ENCODE results near the gene CORO7.
A peak's percentile ranks its signal among the peaks of the same experiment; 100 is the strongest.

Gene CORO7

DNA sequence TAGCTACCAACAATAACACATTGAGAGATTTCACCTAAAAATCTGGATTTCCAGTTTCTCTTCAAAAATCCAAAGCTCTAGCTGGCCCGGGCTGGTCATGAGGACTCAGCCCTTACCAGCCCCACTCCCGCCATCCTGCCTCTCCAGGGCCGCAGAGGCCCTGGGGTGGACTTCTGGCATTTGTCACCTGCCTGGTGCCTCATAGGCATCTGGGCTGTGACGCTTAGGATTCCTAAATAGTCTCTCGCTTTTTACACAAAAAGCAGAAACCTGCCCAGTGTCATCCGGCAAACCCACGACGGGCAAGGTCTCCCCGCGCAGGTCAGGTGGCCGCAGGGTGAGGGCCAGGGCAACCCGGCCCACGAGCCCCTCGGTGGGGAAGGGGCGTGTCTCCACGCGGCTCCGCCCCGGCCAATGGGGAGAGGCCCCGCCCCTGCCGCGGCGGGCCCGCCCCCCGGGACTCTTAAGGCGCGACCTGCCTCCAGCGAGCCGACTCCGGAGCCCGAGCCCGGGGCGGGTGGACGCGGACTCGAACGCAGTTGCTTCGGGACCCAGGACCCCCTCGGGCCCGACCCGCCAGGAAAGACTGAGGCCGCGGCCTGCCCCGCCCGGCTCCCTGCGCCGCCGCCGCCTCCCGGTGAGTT lies 44.9 kb downstream of the CORO7 start, which contains the start of gene VASN:
Gene VASN, plus strand, starts transcription at position 492 of the 644 bp plus-strand sequence. CDS start 9,030 bp downstream, outside the sequence.
- peak; percentile 65 for DNase-seq (ENCODE audit: low read depth)

DNA sequence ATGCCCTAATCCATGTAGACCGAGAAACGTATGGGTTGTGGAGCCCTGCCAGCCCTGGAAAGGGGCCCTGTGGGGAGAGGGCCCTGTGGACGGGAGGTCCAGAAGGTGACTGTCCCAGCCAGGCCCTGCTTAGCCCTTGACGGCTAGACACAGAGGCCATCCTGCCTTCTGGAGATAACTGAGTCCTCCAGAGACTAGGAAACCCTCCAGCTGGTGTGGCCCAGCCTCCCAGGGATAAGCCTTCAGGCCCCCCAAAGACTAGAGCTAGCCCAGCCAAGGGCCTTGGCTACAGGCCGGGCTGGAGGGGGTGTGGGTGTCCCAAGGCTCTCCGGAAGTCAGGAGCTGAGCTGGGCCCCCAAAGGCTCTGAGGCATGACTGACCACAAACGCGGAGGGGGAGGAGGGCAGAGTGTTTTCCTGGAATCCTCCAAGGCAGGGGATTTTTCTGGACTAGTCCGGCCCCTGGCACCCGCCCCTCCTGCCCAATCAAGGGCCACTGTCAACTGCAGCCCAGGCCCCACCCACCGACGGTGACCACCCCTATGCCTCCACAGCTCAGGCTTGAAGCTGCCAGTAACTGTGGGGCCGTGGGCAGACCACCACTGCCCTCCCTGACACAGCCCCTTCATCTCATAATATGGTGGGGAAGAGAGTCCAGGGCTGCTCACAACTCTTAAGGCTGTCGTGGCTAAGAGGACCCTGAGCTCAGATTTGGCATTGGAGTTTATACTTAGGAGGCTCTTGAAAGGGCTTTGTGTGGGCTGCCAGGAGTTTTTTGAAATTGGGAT lies 45.6 kb downstream of the CORO7 start:
- DNase-seq (ENCODE audit: low read depth) = no peak

DNA sequence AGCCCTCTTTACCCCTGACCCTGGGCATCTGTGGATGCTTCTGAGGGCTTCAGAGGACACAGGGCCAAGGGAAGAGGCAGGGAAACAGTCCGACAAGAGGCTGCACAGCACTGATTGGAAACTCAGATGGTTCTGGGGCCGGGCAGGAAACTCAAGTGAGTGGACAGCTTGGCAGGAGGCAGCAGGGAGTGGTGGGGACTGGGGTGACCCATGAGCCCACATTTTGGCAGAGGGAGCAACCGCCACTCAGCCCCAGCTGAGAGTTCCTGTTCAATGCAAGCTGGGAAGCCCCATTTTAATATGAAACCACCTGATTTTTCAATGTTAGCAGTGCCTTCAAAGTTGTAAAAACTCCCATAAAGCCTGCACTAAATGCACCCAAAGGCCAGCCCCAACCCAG lies 46.2 kb downstream of the CORO7 start:
- DNase-seq (ENCODE audit: low read depth) = no peak

DNA sequence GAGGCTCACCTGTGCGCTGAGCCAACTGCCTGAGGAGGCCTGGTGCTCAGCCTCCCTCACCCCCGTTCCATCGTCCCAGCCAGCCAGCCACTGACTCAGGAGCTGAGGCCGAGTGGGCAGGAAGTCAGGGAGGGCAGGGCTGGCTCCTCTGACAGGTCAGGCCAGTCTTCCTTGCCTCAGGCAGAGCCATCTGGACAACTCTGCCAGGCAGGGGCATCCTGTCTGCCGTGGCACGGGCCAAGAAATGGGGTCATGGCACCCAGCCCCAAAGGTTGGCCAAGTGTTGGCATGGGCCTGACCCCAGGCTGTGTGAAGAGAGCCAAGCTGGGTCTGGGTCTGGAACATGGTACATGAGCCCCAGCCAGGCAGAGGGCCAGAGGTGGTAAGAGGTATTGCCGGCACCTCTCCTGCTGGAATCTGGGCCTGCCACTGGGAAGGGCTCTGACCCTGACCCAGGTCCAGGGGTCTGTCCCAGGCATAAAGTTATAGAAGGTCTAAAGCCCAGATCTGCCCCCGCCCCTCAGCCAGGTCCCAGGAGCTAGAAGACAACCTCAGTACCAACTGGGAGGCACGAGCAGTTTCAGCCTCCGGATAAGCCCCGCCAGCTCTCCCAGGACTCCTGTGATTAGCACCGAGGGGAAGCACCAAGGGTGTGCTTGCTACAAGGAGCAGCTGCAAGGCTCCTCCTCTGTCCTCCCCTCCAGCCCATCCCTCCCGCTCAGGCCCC lies 47.2 kb downstream of the CORO7 start:
- DNase-seq (ENCODE audit: low read depth) = no peak

DNA sequence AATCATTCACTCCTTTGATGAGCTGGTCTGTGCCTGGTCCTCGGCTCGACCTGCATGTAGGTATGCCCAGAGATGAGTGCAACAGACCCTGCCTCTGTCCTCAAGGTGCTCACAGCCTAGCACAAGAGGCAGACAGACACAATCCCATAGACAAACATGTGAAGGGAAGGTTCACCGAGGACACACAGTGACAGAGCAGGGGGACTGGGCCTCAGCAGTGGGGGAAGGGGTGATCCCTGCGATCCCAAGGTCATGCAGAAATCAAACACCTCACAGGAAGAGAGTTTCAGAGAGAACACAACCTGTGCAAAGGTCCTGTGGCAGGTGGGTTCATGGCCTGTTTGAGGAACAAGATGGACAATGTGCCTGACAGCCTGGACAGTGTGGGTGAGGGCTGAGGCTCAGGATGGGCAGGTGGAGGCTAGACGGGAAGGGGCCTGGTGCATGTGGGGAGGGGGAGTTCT lies 49.0 kb downstream of the CORO7 start:
- no peak for DNase-seq (ENCODE audit: low read depth)

DNA sequence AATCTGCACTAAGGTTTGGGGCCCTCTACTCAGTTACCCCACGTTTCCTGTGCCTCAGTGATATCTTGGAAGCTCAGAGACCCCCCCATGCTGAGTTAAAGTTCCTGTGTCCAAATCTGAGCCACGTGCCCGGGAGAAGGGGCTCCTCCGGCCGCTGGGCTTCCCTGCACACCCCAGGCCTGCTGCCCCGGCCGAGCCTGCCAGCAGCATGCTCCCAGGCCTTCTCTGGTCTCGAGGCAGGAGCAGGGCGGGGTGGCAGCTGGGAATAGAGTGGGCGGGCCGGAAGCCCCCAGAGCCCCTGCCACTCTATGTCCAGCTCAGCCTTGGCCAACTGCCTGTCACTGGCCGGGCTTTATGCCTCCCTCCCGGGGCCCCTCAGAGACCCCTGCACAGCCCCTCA lies 50.4 kb downstream of the CORO7 start:
- no peak for DNase-seq (ENCODE audit: low read depth)

DNA sequence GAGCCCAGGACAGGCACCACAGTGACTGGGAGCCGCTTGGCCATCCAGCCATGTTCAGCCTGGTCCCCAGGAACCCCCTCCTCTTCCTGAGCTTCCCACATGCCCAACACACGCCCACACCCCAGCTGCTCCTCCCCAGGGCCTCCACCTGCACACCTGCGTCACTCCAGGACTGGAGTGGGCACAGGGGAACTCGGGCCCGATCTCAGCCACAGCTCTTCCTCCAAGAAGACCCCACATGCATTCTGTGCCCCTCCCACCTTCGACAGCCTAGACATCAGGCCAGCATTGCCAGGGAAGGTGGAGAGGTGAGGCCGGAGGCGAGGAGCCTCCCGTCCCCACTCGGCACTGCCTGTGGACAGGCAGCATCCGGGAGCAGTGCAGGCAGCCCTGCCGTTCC lies 50.8 kb downstream of the CORO7 start:
- no peak for DNase-seq (ENCODE audit: low read depth)

DNA sequence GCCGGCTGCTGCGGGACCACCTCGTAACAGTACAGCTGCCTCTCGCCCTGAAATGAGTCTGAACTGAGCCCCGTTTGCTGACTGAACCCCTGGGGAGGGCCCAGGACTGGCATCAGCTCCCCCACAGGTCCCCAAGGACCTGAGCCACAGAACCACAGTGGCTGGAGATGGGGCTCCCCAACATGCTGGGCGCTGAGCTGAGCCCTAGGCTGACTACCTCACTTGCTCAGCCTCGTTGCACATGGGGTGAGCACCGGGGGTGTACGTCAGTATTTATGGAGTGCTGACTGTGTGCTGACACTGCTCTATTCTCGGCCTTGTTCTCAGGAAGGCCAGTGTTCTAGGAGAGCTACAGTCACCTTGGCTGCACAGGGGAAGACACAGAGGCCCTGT lies 51.4 kb downstream of the CORO7 start:
- DNase-seq (ENCODE audit: low read depth) = no peak

DNA sequence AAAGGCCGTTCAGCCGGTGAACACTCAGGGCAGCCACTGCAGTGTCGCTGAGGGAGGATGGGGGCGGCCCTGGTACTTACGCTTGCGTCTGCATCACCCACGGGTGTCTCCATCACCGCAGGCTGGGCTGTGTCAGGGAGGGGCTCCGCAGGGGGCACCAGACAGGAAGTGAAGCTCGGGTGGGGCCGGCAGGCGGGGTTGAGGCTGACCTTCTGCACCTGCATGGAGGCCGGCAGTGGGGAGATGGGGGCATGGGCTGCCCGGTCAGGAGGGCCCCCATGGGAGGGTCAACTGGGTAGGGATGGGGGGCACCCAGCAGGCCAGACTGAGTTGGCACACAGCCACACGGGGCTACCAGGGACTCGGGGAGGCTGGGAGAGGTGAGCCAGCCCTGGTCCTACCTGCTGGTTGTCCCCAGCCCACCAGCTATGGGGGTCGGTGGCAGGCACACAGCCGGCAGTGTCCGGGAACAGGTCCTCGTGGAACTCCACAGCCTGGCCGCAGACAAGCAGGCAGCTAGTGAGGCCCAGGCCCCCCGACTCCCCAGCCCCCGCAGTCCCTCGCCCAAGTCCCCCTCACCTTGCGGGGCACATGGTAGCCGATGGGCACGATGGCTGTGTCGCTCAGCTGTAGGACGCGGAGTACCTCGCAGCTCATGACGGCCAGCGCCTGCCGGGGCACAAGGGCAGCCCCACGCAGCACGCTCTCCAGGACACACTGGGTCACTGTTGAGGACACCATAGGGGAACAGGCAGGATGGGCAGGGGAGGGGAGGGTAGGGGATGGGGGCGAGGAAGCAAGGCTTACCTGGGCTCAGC lies 52.0 kb downstream of the CORO7 start:
- no peak for DNase-seq (ENCODE audit: low read depth)

DNA sequence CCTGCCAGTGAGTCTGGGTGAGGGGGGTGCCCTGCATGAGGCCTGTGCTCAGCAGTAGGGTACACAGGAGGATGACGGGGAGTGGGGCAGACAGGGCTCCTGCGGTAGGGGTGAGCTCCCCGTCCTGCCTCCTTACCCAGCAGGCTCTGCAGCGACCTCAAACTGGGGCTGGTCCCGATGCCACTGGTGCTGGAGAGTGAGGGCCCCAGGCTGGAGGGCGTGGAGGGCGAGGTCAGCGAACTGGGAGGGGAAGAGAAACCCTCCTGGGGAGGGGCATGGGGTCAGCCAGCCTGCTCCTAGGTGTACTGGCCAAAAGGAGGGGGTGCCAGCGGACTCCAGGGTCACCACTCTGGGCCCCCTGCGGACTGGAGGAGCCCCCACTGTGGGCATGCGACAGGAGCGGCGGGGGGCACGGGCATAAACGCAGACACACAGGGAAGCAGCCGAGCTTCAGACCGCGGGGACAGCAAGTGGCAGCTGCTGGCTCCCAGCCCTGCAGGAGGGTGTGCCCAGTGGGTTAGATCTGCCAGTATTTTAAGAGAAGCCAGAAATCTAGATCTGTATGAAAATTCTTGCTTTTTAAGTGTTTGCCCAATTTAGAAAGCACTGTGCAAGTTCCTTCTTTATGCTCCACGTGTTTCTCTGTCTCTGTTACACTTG lies 53.8 kb downstream of the CORO7 start:
- no peak for DNase-seq (ENCODE audit: low read depth)

DNA sequence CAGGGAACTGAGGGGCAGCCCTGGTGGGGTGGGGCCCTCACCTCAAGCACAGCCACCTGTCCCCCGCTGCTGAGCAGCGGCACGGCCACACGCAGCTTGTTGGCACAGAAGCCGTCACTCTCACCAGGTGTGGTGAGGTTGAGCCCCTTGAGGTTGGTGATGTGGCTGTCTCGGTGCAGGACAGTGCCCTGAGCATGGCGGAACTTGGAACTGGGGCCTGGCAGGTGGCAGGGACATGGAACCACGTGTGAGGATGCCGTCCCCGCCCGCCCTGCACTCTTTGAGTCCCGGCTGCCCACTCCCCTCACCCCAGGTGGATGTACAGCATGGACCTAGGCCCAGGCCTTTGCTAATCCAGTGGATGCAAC lies 54.5 kb downstream of the CORO7 start:
- DNase-seq (ENCODE audit: low read depth) = no peak

DNA sequence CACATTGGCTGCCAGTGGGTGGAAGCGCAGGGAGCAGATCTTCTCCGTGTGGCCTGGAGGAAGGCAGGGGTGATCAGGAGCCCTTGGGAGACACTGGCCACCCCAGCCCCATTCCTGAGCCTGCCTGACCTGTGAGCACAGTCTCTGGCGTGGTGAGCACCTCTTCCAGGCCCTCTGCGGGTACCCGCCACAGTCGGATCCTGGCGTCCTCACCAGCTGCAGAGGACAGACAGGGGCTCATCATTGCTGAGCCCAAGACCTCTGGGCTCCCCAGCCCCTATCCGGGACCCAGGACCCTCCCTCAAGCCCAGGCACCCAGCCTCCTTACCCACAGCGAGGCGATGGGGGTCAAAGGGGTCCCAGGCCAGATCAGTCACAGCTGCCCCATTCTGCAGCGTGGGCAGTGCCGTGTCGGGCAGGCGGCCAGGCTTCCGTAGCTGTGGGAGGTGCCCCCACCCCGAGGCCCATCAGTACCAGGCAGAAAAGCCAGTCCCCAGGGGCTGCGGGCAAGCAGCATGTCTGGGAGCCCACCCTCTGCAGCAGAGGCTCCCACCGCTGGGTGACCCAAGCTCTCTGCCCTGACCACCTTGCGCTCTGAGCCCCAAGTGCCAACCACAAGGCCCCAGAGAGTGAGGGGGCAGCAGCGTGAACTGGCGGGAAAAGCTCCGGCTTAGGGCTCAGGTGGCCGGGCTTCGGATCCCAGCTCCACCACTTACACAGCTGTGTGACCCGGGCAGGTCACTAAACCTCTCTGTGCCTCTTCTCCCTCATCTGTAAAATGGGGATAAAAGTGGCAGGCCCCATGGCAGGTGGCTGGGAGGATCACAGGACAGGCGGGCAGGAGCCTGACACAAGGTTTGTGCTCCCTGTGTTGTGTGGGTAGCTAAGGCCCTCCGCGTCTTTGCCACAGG lies 55.1 kb downstream of the CORO7 start:
- no peak for DNase-seq (ENCODE audit: low read depth)

DNA sequence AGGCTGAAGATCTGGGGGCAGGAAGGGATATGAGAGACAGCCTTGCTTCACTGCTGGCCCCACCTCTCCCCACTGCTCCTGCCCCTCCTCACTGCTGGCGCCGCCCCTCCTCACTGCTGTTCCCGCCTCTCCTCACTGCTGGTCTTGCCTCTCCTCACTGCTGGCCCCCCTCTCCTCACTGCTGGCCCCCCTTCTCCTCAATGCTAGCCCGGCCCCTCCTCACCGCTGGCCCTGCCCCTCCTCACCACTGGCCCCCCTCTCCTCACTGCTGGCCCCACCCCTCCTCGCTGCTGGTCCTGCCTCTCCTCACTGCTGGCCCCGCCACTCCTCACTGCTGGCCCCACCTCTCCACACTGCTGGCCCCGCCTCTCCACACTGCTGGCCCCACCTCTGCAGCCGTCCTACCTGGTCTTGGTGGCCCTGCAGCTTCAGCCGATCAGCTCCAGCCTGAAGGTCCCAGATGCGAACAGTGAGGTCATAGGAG lies 55.8 kb downstream of the CORO7 start:
- DNase-seq (ENCODE audit: low read depth) = no peak

DNA sequence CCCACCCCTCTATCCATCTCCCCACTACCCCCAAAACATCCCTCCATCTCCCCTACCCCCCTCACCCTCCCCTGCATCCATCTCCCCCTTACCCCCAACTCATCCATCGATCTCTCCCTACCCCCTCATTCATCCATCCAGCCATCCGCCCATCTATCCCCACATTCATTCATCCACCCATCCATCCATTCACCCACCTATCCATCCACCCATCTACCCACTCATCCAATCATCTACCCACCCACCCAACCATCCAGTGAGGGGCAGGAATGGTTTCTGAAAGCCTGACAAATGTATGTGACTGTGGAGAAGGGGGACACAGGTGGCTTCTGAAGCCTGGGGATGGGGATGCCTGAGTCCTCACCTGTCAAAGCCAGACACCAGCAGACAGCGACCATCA lies 56.5 kb downstream of the CORO7 start:
- DNase-seq (ENCODE audit: low read depth) = no peak

DNA sequence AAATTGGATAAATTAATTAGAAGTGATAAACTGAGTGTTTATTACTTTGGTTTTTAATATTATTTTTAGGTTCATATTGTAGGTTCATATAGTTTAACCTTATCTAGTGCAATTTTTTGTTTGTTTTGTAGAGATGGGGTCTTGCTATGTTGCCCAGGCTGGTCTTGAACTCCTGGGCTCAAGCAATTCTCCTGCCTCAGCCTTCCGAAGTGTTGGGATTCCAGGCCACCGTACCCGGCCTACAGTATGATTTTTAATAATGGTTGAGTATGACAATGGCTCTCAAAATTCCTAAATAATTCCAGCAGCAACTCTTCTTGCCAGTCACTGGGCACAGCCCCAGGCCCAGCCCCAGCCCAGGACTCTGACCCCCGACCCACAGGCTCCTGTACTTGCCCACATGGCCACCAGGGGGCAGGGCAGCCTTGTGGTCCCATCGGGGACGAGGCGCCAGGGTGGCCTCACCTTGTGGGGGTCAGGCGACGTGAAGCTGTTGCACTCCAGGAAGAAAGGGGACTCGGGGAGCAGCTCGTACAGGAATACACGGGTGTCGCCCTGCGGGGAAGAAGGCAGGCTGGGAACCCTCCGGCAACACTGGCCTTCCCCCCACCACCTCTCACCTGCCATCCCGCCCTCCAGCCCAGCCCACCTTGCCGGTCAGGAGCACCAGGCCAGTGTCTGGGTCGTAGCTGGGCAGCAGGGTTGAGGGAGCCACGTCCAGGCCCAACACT lies 57.4 kb downstream of the CORO7 start:
- peak; percentile 56 for DNase-seq (ENCODE audit: low read depth)

DNA sequence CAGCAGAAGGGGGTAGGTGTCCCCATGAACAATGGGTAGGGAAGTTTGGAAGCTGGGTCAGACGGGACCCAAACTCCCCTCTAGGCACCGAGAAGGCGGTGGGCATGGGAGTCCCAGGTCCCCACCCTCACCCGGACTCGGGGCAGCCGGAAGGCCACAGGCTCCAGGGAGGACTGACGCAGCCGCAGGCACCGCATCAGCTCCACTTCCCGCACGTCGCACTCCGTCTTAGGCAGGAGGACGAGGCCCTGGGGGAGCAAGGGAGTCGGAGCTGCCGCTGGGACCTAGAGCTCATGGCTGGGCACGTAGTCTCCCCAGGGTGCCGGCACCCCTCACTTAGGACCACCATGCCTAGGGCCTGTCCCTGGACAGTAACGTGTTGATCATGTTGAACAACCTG lies 58.2 kb downstream of the CORO7 start:
- DNase-seq (ENCODE audit: low read depth) = no peak

DNA sequence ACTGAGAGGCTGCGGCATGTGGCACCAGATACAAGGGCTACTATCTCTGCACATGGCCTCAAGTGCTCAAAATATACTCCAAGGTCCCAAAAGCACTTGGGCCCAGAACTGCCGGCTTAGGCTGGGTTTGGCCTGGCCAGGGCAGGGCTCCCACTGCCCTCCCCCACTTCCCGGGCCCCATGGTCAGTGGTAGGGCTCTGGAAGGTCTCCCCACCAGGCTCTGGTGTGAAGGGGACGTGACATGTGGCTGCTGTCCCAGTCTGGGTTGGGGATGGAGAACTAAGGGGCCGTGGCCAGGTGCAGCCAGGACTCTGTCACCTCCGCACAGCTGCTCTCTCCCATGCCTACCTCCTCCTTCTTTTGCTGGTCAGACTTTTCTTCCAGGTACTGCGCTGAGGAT lies 59.6 kb downstream of the CORO7 start:
- no peak for DNase-seq (ENCODE audit: low read depth)

DNA sequence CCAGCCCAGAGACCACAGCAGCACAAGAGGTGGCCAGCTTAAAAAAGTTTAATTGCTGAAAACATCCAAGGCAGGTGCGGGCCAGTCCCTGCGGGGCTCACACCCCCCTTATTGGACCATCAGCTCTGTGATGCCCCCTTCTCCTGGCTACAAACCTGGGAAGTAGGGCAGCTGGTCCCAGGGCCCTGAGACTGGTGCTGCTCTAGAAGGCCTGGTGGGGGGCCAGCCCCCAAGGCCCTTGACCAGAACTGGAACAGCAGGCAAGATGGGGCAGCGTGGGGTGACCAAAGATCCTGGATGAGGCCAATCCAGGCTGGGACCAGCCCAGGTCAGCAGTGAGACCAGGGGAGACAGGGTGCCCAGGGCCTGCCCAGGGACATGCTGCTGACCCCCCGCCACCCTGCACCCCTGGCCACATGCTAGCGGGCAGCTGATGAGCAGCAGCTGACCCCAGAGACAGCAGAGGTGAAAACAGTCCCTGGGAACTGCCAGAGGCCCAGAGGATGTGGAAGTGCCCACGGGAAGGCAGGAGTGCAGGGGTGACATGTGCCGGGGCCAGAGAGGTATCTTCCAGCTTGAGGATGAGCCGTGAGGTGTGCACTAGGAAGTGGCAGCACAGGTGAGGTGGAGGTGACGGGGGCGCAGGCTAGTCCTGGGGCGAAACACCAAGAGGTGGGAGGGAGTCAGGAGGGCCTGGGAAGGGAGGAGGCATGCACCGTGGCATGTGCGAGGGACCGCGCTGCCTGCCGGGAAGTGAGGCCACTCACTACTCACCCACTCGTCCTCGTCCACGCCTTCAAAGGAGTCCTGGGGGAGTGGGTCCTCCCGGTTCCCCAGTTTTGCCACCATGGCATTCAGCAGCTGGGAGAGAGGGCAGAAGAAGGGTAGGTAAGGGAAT lies 61.6 kb downstream of the CORO7 start:
- DNase-seq (ENCODE audit: low read depth) = no peak

DNA sequence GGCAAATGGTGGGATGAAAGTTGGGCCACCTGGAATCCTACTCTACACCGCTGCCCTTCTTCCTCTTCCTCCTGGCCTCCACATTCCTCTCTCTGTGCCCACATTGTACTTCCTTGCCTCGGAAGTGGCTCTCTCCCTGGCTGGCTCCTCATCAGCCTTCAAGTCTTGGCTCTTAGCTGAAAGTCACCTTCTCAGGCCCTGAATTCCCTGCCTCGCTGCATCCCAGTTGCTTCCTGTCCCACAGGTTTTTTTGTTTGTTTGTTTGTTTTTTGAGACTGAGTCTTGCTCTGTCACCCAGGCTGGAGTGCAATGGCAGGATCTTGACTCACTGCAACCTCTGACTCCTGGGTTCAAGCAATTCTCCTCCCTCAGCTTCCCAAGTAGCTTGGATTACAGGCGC lies 62.7 kb downstream of the CORO7 start:
- no peak for DNase-seq (ENCODE audit: low read depth)
